ENCODE results near the gene LDB2.

DNA sequence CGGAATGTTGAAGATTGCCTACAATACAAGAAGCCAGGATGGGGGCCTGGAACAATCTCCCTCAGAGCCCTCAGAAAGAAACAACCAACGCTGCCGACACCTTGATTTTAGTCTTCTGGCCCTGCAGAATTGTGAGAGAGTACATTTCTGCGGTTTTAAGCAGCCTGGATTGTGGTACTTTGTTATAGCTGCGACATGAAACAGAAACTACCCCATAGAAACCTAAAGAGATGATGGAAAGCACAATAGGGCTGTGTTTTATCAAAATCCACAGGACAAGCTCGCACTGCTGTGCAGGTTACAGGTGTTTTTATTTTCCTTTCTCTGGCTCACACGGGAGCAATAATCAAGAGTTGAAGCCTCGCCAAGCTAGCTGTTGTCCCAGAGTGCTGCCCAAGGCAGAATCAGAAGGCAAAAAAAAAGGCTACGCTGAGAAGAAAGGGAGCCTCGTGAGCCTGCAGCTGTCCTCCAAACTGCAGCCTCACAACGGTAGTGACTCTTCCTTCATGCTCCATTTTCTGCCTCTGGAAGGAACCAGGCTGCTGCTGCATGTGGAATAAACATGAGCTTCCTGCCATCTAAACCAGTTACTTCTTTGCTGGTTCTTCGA is 232.4 kb downstream of the LDB2 start:
- TF ChIP-seq POLR2A (IDR thresholded peaks at IDR 0.05), result no peak
- TF ChIP-seq, protein P1, sequence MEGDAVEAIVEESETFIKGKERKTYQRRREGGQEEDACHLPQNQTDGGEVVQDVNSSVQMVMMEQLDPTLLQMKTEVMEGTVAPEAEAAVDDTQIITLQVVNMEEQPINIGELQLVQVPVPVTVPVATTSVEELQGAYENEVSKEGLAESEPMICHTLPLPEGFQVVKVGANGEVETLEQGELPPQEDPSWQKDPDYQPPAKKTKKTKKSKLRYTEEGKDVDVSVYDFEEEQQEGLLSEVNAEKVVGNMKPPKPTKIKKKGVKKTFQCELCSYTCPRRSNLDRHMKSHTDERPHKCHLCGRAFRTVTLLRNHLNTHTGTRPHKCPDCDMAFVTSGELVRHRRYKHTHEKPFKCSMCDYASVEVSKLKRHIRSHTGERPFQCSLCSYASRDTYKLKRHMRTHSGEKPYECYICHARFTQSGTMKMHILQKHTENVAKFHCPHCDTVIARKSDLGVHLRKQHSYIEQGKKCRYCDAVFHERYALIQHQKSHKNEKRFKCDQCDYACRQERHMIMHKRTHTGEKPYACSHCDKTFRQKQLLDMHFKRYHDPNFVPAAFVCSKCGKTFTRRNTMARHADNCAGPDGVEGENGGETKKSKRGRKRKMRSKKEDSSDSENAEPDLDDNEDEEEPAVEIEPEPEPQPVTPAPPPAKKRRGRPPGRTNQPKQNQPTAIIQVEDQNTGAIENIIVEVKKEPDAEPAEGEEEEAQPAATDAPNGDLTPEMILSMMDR (IDR thresholded peaks at IDR 0.05), result no peak
